Esophagus muscularis mucosa (tissue), 4 donors: ENCODE results near the gene DOCK3. TPM values are rescaled to one million over a fixed set of nuclear protein-coding genes. Genes with fewer than 3 reads are reported as not detected.

Source experiments
- DNase-seq: peaks from one replicate; pipeline ENCODE4 v3.0.0-alpha.2; 2017; ENCODE audit errors: extremely low spot score
- H3K27ac ChIP-seq, 4 donors: fragments of 200-600 bp; sonication (generic); replicated peaks in 1 of 4; 1 replicate in 3 of 4; 2 replicates in 1 of 4; pipeline ENCODE4 v1.5.1; 2016 to 2019; ENCODE audit warnings: mild to moderate bottlenecking in 1 of 4
- H3K27me3 ChIP-seq, 4 donors: fragments of 200-600 bp; sonication (generic); one replicate each; pipeline versions ENCODE4 v1.5.1 to v1.6.0; 2016 to 2019
- H3K36me3 ChIP-seq, 4 donors: fragments of 200-600 bp; sonication (generic); one replicate each; pipeline ENCODE4 v1.5.1; 2016 to 2019
- H3K4me1 ChIP-seq, 4 donors: fragments of 200-600 bp; sonication (generic); one replicate each; pipeline ENCODE4 v1.5.1; 2016 to 2019
- H3K4me3 ChIP-seq, 4 donors: fragments of 200-600 bp; sonication (generic); 1 replicate in 2 of 4; 2 replicates in 2 of 4; pipeline ENCODE4 v1.5.1; 2016 to 2019; ENCODE audit warnings: mild to moderate bottlenecking in 4 of 4, moderate library complexity in 1 of 4
- H3K9me3 ChIP-seq, 4 donors: fragments of 200-600 bp; sonication (generic); 1 replicate in 3 of 4; 2 replicates in 1 of 4; pipeline ENCODE4 v1.5.1; 2016 to 2019
- EP300 ChIP-seq: sonication (generic); formaldehyde crosslinking; IDR thresholded peaks from one replicate; pipeline ENCODE4 v1.6.1; 2017; ENCODE audit warnings: antibody characterized with exemption
- POLR2A ChIP-seq: fragments of 450-650 bp; IDR thresholded peaks from one replicate; pipeline ENCODE4 v1.6.1; 2017; ENCODE audit warnings: antibody characterized with exemption, moderate library complexity, mild to moderate bottlenecking, low read depth
- POLR2AphosphoS5 ChIP-seq, 2 donors: sonication (generic); formaldehyde crosslinking; IDR thresholded peaks; one replicate each; pipeline ENCODE4 v1.6.1; 2017; ENCODE audit warnings: antibody characterized with exemption in 2 of 2
- WGBS: methylation state at CpG from one replicate; pipeline ENCODE4 v1.1.5; 2018; 5-methylcytosine and 5-hydroxymethylcytosine counted together
- intact Hi-C: fragments of 100-400 bp; cut with DNase I; formaldehyde crosslinking; loops from one replicate; pipeline ENCODE4 v1.15.1; 2023
- total RNA-seq, 4 donors: library from RNA; depleted of rRNA; stranded (reverse); fragments of >200 nt; gene quantifications; one replicate each; pipeline versions ENCODE4 v1.1.0 to v1.2.1, GENCODE V29; 2016
- TF ChIP-seq, protein P1 (sequence below), 3 experiments: fragments of 200-600 bp in 2 of 3; fragments of 450-650 bp in 1 of 3; sonication (generic) in 2 of 3; IDR thresholded peaks; one replicate each; pipeline ENCODE4 v1.5.1; 2017 to 2019; ENCODE audit warnings: antibody characterized with exemption in 3 of 3, mild to moderate bottlenecking in 2 of 3, moderate library complexity in 1 of 3

DOCK3 gene
- total RNA-seq, 4 donors from 2014 or later: 5.4 to 10.6 (median 7.2) TPM

DNA sequence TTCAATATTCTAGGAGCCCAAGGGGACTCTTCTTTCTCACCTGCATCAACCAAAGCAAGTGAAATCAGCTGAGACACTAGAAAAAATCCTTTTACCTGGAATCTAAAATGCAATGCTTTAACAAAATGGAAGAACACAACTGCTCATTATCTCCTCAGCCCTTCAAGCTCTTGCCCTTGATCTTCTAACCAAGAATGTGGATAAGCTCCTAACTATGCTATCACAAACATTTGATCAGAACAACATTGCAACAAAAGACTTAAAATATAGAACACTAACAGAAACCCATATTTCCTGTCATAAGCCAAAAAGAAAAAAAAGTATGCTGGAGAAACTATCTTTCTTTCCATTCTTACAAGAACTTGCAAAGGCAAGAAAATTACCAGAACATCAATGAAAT, 728.9 kb downstream of the DOCK3 start:
- Histone ChIP-seq H3K4me1 (peaks cover 0 to 3% (median 0%) of the 10 kb centered on the region in 4 donors), H3K36me3 (peaks cover 20 to 66% (median 43%) of the 10 kb centered on the region in 4 donors), H3K9me3 (no peaks in the 10 kb centered on the region), H3K4me3 (no peak overlapping the region), H3K27me3 (no peaks in the 10 kb centered on the region), H3K27ac (no peak overlapping the region)
- no peak for DNase-seq
- intact Hi-C loops: no loop called here
- TF ChIP-seq POLR2A: no peak
- TF ChIP-seq, protein P1, sequence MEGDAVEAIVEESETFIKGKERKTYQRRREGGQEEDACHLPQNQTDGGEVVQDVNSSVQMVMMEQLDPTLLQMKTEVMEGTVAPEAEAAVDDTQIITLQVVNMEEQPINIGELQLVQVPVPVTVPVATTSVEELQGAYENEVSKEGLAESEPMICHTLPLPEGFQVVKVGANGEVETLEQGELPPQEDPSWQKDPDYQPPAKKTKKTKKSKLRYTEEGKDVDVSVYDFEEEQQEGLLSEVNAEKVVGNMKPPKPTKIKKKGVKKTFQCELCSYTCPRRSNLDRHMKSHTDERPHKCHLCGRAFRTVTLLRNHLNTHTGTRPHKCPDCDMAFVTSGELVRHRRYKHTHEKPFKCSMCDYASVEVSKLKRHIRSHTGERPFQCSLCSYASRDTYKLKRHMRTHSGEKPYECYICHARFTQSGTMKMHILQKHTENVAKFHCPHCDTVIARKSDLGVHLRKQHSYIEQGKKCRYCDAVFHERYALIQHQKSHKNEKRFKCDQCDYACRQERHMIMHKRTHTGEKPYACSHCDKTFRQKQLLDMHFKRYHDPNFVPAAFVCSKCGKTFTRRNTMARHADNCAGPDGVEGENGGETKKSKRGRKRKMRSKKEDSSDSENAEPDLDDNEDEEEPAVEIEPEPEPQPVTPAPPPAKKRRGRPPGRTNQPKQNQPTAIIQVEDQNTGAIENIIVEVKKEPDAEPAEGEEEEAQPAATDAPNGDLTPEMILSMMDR (IDR thresholded peaks at IDR 0.05): no peak
- no peak for TF ChIP-seq EP300
- no peak for TF ChIP-seq POLR2AphosphoS5 (IDR thresholded peaks at IDR 0.05)

DNA sequence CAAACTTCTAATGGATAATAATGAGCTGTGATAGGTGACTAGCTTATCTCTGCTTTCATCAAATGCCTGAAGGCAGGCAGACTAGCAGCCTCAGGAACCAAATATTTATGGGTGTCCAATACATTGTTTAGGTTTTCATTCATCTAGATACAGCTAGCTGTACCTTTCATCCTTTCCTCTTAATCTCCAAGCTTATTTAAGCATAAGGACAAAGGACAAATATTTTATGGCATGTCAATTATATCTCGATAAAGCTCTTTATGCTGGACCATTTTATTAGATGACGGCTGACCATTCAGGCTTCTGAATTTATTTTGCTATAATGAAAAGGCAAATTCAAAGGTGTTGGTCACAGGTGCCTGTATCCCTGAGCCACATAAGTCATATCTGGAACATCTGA, 733.3 kb downstream of the DOCK3 start:
- WGBS: 87% methylated on average over 2 of the region's 2 CpGs
- TF ChIP-seq EP300 (no peak), POLR2AphosphoS5 (IDR thresholded peaks at IDR 0.05) (no peak), POLR2A (no peak)
- TF ChIP-seq, protein P1 (IDR thresholded peaks at IDR 0.05): no peak
- no peak overlapping the region for H3K27ac ChIP-seq
- DNase-seq: no peak
- peaks cover 45 to 67% (median 48%) of the 10 kb centered on the region in 4 donors for H3K36me3 ChIP-seq
- no peaks in the 10 kb centered on the region for H3K27me3 ChIP-seq
- no peaks in the 10 kb centered on the region for H3K9me3 ChIP-seq
- H3K4me1 ChIP-seq: no peaks in the 10 kb centered on the region
- H3K4me3 ChIP-seq: no peak overlapping the region
- intact Hi-C loops: no loop called here

DNA sequence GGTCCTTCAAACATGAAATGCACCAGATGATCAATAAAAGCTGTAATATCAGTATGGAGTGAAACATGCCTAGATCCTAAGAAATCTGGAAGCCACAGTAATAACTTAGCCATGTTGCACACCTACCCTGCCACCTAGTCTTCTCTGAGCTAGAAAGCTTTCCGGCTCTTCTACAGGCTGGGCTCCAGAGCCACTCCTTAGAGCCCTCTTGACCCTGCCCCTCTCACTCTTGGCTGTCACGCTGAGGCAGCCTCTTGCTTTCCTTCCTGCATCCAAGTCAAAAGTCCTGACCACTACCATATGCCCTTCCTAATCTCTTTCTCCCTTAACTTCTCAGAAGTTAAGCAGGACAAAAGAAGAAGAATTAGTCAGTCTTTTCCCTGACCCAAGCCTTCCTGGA, 734.1 kb downstream of the DOCK3 start:
- intact Hi-C loops: no loop called here
- Histone ChIP-seq H3K4me1 (no peaks in the 10 kb centered on the region), H3K4me3 (no peak overlapping the region), H3K27ac (no peak overlapping the region), H3K36me3 (peaks cover 47 to 67% (median 48%) of the 10 kb centered on the region in 4 donors), H3K27me3 (no peaks in the 10 kb centered on the region), H3K9me3 (no peaks in the 10 kb centered on the region)
- WGBS: 75% methylated on average over 2 of the region's 2 CpGs
- no peak for TF ChIP-seq EP300
- no peak for TF ChIP-seq POLR2AphosphoS5 (IDR thresholded peaks at IDR 0.05)
- TF ChIP-seq, protein P1 (IDR thresholded peaks at IDR 0.05): no peak
- TF ChIP-seq POLR2A: no peak
- no peak for DNase-seq

DNA sequence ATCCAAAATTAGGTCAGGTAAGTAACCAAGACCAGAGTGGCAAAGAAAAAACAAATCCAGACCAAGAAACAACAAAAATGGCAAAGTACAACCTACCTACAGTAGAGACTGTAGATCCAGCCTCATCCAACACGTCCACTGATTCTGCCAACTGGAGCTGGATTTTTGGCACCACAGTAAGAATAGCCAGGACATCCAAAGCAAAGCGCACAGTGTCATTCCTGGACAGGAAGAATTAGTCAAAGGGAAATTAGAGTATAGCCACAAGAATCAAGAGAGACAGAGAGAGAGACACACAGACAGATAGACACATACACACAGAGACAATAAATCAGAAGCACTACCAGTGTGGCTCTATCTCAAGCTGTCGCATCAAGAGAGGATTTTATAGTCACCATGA, 747.5 kb downstream of the DOCK3 start:
- TF ChIP-seq POLR2AphosphoS5 (IDR thresholded peaks at IDR 0.05) (no peak), EP300 (no peak), POLR2A (no peak)
- TF ChIP-seq, protein P1 (IDR thresholded peaks at IDR 0.05): no peak
- H3K27ac ChIP-seq: no peak overlapping the region
- peaks cover 37 to 85% (median 62%) of the 10 kb centered on the region in 4 donors for H3K36me3 ChIP-seq
- no peaks in the 10 kb centered on the region for H3K4me1 ChIP-seq
- H3K4me3 ChIP-seq: no peak overlapping the region
- no peaks in the 10 kb centered on the region for H3K27me3 ChIP-seq
- 89% methylated on average over 3 of the region's 3 CpGs for WGBS
- no peaks in the 10 kb centered on the region for H3K9me3 ChIP-seq
- no peak for DNase-seq
- intact Hi-C loops: no loop called here

DNA sequence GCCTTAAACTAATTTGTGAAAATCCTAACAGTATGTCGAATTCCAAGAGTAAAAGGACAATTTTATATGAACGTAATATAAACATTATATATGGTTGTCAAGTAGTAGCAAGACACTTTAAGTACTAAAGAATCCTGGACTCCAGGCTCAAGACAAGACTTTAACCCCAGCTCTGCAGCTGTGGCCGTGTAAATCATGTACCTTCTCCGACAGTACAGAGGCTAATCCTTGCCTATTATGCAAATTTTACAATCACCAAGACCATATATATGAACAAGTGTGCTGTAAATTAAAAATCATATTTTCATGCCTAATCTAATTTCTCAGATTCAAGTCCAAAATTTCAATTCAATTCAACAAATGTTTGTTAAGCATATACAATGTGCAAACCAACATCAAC, 752.2 kb downstream of the DOCK3 start:
- Histone ChIP-seq H3K4me3 (no peak overlapping the region), H3K4me1 (no peaks in the 10 kb centered on the region), H3K27me3 (no peaks in the 10 kb centered on the region), H3K9me3 (no peaks in the 10 kb centered on the region), H3K36me3 (peaks cover 33 to 87% (median 63%) of the 10 kb centered on the region in 4 donors), H3K27ac (no peak overlapping the region)
- WGBS: 75% methylated on average over 4 of the region's 4 CpGs
- no peak for DNase-seq
- intact Hi-C loops: no loop called here
- TF ChIP-seq POLR2A (no peak), EP300 (no peak)
- TF ChIP-seq, protein P1 (IDR thresholded peaks at IDR 0.05): no peak
